Measurements from ENCODE around the gene FOXO3. TPM values are rescaled to one million over a fixed set of nuclear protein-coding genes. Genes with fewer than 3 reads are reported as not detected.

The FOXO3 gene
- total RNA-seq, 1 donor from 2014 or later = 91.5 TPM

- H3K36me3 ChIP-seq = no peaks in the 10 kb centered on the region
- H3K27me3 ChIP-seq = no peaks in the 10 kb centered on the region
- peak in 1 of 3 experiments; percentile 6 for TF ChIP-seq CTCF (IDR thresholded peaks at IDR 0.05)
- peak overlapping the region; percentile 6 to 27 for H3K27ac ChIP-seq
- H3K4me1 ChIP-seq = no peaks in the 10 kb centered on the region
- DNase-seq (ENCODE audit: low spot score in 2 of 2) = peak in 1 of 2 donors; percentile 58
- intact Hi-C loops (cut with DNase I) = loop anchor here (10.0 kb wide), 1 partner anchor 755 kb away; no protein-coding TSS in a partner anchor
- no peak overlapping the region for H3K4me3 ChIP-seq
- no peaks in the 10 kb centered on the region for H3K9me3 ChIP-seq
Measured at GRCh38 chr6:108549741-108550140, 11.0 kb upstream of the FOXO3 start.

DNA sequence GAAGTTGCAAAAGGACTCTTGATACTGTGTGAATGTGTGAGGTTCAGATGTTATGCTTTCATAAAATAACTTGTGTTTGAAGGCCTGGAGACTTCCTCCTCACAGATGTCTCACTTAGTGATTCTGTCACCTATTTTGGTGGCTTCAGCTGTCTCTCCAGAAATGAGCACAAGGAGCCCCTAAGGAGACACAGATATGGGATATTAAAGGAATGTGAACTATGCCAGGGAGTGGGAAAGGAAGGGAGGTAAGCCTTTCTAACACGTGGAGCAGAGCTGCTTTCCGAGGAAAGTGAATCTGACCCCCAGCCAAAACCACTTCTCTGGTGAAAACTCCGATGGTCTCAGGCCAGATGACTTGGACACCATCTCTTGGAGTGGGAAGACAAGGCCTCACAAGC, 10.5 kb upstream of the FOXO3 start:
- no peaks in the 10 kb centered on the region for H3K27me3 ChIP-seq
- DNase-seq (ENCODE audit: low spot score in 2 of 2) = peak in 1 of 2 donors; percentile 28
- H3K36me3 ChIP-seq = no peaks in the 10 kb centered on the region
- no peaks in the 10 kb centered on the region for H3K9me3 ChIP-seq
- no peak overlapping the region for H3K27ac ChIP-seq
- H3K4me3 ChIP-seq = no peak overlapping the region
- intact Hi-C loops (cut with DNase I) = loop anchor here (10.0 kb wide), 1 partner anchor 755 kb away; no protein-coding TSS in a partner anchor
- H3K4me1 ChIP-seq = no peaks in the 10 kb centered on the region
- TF ChIP-seq CTCF (IDR thresholded peaks at IDR 0.05) = no peak

- Histone ChIP-seq H3K4me3 (no peak overlapping the region), H3K4me1 (peaks cover 4 to 14% of the 10 kb centered on the region in 2 donors), H3K9me3 (no peaks in the 10 kb centered on the region), H3K27ac (no peak overlapping the region), H3K27me3 (no peaks in the 10 kb centered on the region), H3K36me3 (no peaks in the 10 kb centered on the region)
- intact Hi-C loops (cut with DNase I) = loop anchor here (5.0 to 10.0 kb wide), 5 partner anchors 202 to 749 kb away; no protein-coding TSS in a partner anchor
- no peak for DNase-seq (ENCODE audit: low spot score in 2 of 2)
- no peak for TF ChIP-seq CTCF (IDR thresholded peaks at IDR 0.05)
Measured at GRCh38 chr6:108555399-108556052, 5.2 kb upstream of the FOXO3 start.

GRCh38 chr6:108556250-108556649, 4.5 kb upstream of the FOXO3 start:
- peak overlapping the region in 1 of 2 donors; percentile 98 for H3K27ac ChIP-seq
- no peak for DNase-seq (ENCODE audit: low spot score in 2 of 2)
- H3K27me3 ChIP-seq = no peaks in the 10 kb centered on the region
- peaks cover 4 to 14% of the 10 kb centered on the region in 2 donors for H3K4me1 ChIP-seq
- H3K9me3 ChIP-seq = no peaks in the 10 kb centered on the region
- intact Hi-C loops (cut with DNase I) = loop anchor here (5.0 to 10.0 kb wide), 5 partner anchors 201 to 749 kb away; no protein-coding TSS in a partner anchor
- H3K4me3 ChIP-seq = no peak overlapping the region
- no peak for TF ChIP-seq CTCF (IDR thresholded peaks at IDR 0.05)
- H3K36me3 ChIP-seq = no peaks in the 10 kb centered on the region

DNA sequence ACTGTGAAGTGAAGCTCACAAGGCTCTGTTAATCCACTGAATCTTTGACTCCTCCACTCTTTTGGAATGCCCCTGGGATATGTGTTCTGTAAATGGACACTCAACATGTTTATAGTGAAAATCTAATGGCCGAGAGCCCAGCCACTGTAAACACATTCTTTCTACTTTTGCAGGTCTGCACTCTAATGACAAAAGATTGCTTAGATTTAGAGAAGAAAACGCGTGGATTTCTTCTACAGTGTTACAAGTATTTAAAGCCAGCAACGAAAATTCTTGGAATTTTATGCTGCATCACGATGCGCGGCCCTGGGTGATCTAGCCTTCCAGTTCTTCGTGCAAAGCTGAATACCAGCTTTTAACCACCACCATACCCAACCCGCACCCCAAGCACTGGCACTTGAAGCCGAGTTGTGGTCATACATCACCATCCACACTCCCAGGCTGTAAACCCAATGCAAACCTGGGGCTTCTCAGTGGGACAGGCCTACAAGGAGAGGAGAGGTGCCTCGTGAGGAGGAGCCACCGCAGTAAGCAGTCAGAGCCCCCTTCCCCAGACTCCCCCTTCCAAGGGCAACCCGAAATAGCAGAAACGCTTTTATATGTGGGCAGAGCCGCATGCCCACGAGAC, 3.7 kb upstream of the FOXO3 start:
- no peaks in the 10 kb centered on the region for H3K9me3 ChIP-seq
- peaks cover 4 to 14% of the 10 kb centered on the region in 2 donors for H3K4me1 ChIP-seq
- peak overlapping the region; percentile 98 for H3K27ac ChIP-seq
- no peaks in the 10 kb centered on the region for H3K27me3 ChIP-seq
- intact Hi-C loops (cut with DNase I) = loop anchor here (5.0 to 10.0 kb wide), 5 partner anchors 200 to 748 kb away; no protein-coding TSS in a partner anchor
- H3K4me3 ChIP-seq = peak overlapping the region; percentile 87 to 93
- no peak for TF ChIP-seq CTCF (IDR thresholded peaks at IDR 0.05)
- peaks cover 0 to 5% of the 10 kb centered on the region in 2 donors for H3K36me3 ChIP-seq
- DNase-seq (ENCODE audit: low spot score in 2 of 2) = peak in 1 of 2 donors; percentile 38
